K562 (cell line): ENCODE results near the gene FAM53A. TPM values are rescaled to one million over a fixed set of nuclear protein-coding genes. Genes with fewer than 3 reads are reported as not detected.

ENCODE experiments used
- BRD4 ChIP-seq: fragments of 200-600 bp; sonication (generic); IDR thresholded peaks from 2 replicates; pipeline ENCODE4 v1.6.1; 2017; ENCODE audit warnings: inconsistent platforms
- CTBP1 ChIP-seq: fragments of 450-650 bp; IDR thresholded peaks from 2 replicates; pipeline ENCODE4 v1.6.1; 2016; ENCODE audit warnings: borderline replicate concordance
- E2F3 ChIP-seq: fragments of 250-450 bp; sonication (Bioruptor Pico); IDR thresholded peaks from 2 replicates; pipeline ENCODE4 v1.4.0; 2020; ENCODE audit warnings: mild to moderate bottlenecking
- KDM2B ChIP-seq: fragments of 250-450 bp; sonication (Bioruptor Pico); IDR thresholded peaks from 2 replicates; pipeline ENCODE4 v1.8.0; 2021; ENCODE audit warnings: mild to moderate bottlenecking, moderate library complexity
- KLF13 ChIP-seq: fragments of 450-650 bp; IDR thresholded peaks from 2 replicates; pipeline ENCODE4 v1.6.1; 2016; ENCODE audit warnings: missing genetic modification characterization, low read depth, mild to moderate bottlenecking, missing compliant biosample characterization, moderate library complexity, borderline replicate concordance
- LARP7 ChIP-seq: fragments of 450-650 bp; IDR thresholded peaks from 2 replicates; pipeline ENCODE4 v1.6.1; 2016
- NFIC ChIP-seq: fragments of 450-650 bp; IDR thresholded peaks from 2 replicates; pipeline ENCODE4 v1.6.1; 2017; ENCODE audit warnings: mild to moderate bottlenecking, inconsistent platforms
- NR2F6 ChIP-seq: fragments of 450-650 bp; formaldehyde crosslinking; IDR thresholded peaks from 2 replicates; pipeline ENCODE4 v1.4.0; 2020; ENCODE audit warnings: mild to moderate bottlenecking
- POLR2AphosphoS5 ChIP-seq: IDR thresholded peaks from 2 replicates; pipeline ENCODE4 v1.6.1; 2011; ENCODE audit warnings: mild to moderate bottlenecking, low read depth, low read length, moderate library complexity; ENCODE audit not compliant: control insufficient read depth, insufficient read depth
- POLR3A ChIP-seq: IDR thresholded peaks from 2 replicates; pipeline ENCODE4 v1.6.1; 2011; ENCODE audit warnings: borderline replicate concordance, mild to moderate bottlenecking, moderate library complexity; ENCODE audit not compliant: insufficient read length, insufficient read depth; ENCODE audit errors: extremely low read depth
- RBFOX2 ChIP-seq: fragments of 200-400 bp; formaldehyde crosslinking; IDR thresholded peaks from 2 replicates; pipeline ENCODE4 v1.6.1; 2017; ENCODE audit warnings: low read depth, mild to moderate bottlenecking, low read length, moderate library complexity
- XRCC3 ChIP-seq: fragments of 450-650 bp; IDR thresholded peaks from 2 replicates; pipeline ENCODE4 v1.6.1; 2017; ENCODE audit warnings: mild to moderate bottlenecking, moderate library complexity
- ZC3H4 ChIP-seq: sonication (generic); formaldehyde crosslinking; IDR thresholded peaks from 2 replicates; pipeline ENCODE4 v1.9.0; 2021; ENCODE audit warnings: missing genetic modification reagents, borderline replicate concordance
- ZNF436 ChIP-seq: fragments of 250-450, 450-650 bp; sonication (Bioruptor Pico); formaldehyde crosslinking; IDR thresholded peaks from 2 replicates; pipeline ENCODE4 v1.7.0; 2020; ENCODE audit warnings: mild to moderate bottlenecking
- ZNF699 ChIP-seq: fragments of 250-450 bp; sonication (Bioruptor Pico); IDR thresholded peaks from 2 replicates; pipeline ENCODE4 v1.8.0; 2021; ENCODE audit warnings: mild to moderate bottlenecking, moderate library complexity; ENCODE audit not compliant: insufficient replicate concordance
- ZNF76 ChIP-seq: fragments of 250-450 bp; sonication (Bioruptor Pico); IDR thresholded peaks from 2 replicates; pipeline ENCODE4 v1.4.0; 2020; ENCODE audit warnings: mild to moderate bottlenecking, moderate library complexity, borderline replicate concordance
- polyA plus RNA-seq, 8 experiments: library from polyadenylated mRNA; depleted of rRNA in 4 of 8; stranded (reverse) in 5 of 8; unstranded in 3 of 8; fragments of >200 nt; fragmentation: Nextera tagmentation in 2 of 8; fragmentation: Illumina TruSeq in 1 of 8; extraction: Ambion mirVana in 2 of 8; extraction: Trizol in 1 of 8; gene quantifications; 2 replicates each; pipeline versions ENCODE4 v1.2.1 to v1.2.3, GENCODE V29; 2011 to 2014; ENCODE audit warnings: inconsistent platforms in 1 of 8, missing spikeins in 1 of 8
- total RNA-seq, 7 experiments: library from RNA; depleted of rRNA in 6 of 7; stranded (reverse); fragments of >200 nt in 6 of 7; fragmentation: Illumina TruSeq in 2 of 7; extraction: Trizol in 2 of 7; gene quantifications; 2 replicates each; pipeline versions ENCODE4 v1.2.1 to v1.2.3, GENCODE V29; 2011 to 2021; ENCODE audit warnings: low replicate concordance in 1 of 7
- TF ChIP-seq, protein P1 (sequence below), 3 experiments: fragments of 200-800 bp in 1 of 3; sonication (Bioruptor generic) in 1 of 3; sonication (generic) in 1 of 3; formaldehyde crosslinking in 1 of 3; IDR thresholded peaks; 2 replicates each; pipeline versions ENCODE4 v1.6.1 to v1.8.0; 2016 to 2022; ENCODE audit warnings: mild to moderate bottlenecking in 2 of 3, missing compliant biosample characterization in 2 of 3, missing genetic modification characterization in 2 of 3, missing genetic modification reagents in 1 of 3
- TF ChIP-seq, protein P2 (sequence below): fragments of 250-450 bp; sonication (Bioruptor Pico); IDR thresholded peaks from 2 replicates; pipeline ENCODE4 v1.4.0; 2020; ENCODE audit warnings: mild to moderate bottlenecking, moderate library complexity, borderline replicate concordance
- TF ChIP-seq, protein P3 (sequence below): sonication (generic); formaldehyde crosslinking; IDR thresholded peaks from 2 replicates; pipeline ENCODE4 v1.8.0; 2023; ENCODE audit warnings: mild to moderate bottlenecking, missing genetic modification reagents
- TF ChIP-seq, protein P4 (sequence below): sonication (generic); formaldehyde crosslinking; IDR thresholded peaks from 2 replicates; pipeline ENCODE4 v1.8.0; 2022; ENCODE audit warnings: mild to moderate bottlenecking, missing genetic modification reagents

The FAM53A gene
- total and polyA plus RNA-seq, 9 of the 15 experiments (the other 6 are each of a cell fraction or from before 2014, with no cell fraction given) = 0.53 to 2.7 (median 1.4) TPM; not detected in 2

DNA sequence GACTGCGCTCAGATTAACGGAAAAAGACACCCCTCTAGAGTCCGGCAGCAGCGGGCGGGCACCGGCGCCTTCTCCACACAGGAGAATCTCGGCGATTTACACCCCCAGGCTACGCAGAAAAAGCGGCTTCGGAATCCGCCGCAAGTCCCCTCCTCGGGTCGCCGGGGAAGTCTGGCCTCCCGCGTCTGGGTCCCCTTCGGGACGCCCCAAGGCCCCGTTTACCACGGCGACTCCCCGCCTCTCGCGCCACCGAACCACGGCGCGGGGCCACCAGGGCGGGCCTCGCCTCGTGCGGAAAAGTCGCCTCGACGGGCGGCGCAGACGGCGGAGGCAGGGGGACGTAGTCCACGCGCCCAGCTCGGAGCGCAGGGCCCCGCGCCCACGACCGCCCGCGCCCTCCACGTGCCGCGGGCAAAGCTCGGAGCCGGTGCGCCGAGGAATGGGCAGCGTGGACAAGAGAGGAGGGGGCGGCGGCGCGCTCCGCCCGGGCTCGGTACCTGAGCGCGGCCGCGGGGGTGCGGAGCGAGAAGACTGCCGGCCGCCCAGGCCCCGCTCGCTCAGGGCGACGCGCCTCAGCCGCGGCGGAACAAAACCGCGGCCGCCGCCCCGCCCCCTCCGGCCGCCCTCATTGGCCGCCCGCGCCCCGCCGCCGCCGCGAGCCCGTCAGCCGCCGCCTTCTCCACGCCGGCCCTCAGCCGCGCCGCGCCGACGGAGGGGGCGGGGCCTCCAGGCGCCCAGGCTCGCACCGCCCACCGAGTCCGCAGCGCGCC, at the start of gene FAM53A (continued):
- TF ChIP-seq POLR2AphosphoS5 (peak; percentile 40; the same call in 1 of the 2 replicates), NFIC (peak; percentile 80), ZNF699 (CRISPR knock-in tag) (no peak), ZNF436 (CRISPR knock-in tag) (no peak), XRCC3 (no peak), NR2F6 (no peak), CTBP1 (peak; percentile 99), KDM2B (CRISPR knock-in tag) (no peak; the same call in 1 of the 2 replicates), RBFOX2 (peak; percentile 83), LARP7 (no peak), E2F3 (CRISPR knock-in tag) (peak; percentile 75), KLF13 (peak; percentile 51; the same call in 1 of the 2 replicates), ZNF76 (0 out of 2 replicates have a peak, but pooled peaks have one; percentile 45), ZC3H4 (CRISPR knock-in tag) (peak; percentile 53; the same call in 1 of the 2 replicates), POLR3A (no peak), BRD4 (no peak)
- TF ChIP-seq, protein P1, sequence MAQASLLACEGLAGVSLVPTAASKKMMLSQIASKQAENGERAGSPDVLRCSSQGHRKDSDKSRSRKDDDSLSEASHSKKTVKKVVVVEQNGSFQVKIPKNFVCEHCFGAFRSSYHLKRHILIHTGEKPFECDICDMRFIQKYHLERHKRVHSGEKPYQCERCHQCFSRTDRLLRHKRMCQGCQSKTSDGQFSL (CRISPR knock-in tag; IDR thresholded peaks at IDR 0.05) = peak; percentile 81
- TF ChIP-seq, protein P1 (tag; IDR thresholded peaks at IDR 0.05) = no peak
- TF ChIP-seq, protein P2, sequence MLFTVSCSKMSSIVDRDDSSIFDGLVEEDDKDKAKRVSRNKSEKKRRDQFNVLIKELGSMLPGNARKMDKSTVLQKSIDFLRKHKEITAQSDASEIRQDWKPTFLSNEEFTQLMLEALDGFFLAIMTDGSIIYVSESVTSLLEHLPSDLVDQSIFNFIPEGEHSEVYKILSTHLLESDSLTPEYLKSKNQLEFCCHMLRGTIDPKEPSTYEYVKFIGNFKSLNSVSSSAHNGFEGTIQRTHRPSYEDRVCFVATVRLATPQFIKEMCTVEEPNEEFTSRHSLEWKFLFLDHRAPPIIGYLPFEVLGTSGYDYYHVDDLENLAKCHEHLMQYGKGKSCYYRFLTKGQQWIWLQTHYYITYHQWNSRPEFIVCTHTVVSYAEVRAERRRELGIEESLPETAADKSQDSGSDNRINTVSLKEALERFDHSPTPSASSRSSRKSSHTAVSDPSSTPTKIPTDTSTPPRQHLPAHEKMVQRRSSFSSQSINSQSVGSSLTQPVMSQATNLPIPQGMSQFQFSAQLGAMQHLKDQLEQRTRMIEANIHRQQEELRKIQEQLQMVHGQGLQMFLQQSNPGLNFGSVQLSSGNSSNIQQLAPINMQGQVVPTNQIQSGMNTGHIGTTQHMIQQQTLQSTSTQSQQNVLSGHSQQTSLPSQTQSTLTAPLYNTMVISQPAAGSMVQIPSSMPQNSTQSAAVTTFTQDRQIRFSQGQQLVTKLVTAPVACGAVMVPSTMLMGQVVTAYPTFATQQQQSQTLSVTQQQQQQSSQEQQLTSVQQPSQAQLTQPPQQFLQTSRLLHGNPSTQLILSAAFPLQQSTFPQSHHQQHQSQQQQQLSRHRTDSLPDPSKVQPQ = no peak
- TF ChIP-seq, protein P3, sequence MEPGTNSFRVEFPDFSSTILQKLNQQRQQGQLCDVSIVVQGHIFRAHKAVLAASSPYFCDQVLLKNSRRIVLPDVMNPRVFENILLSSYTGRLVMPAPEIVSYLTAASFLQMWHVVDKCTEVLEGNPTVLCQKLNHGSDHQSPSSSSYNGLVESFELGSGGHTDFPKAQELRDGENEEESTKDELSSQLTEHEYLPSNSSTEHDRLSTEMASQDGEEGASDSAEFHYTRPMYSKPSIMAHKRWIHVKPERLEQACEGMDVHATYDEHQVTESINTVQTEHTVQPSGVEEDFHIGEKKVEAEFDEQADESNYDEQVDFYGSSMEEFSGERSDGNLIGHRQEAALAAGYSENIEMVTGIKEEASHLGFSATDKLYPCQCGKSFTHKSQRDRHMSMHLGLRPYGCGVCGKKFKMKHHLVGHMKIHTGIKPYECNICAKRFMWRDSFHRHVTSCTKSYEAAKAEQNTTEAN = peak; percentile 73; the same call in 1 of the 2 replicates
- TF ChIP-seq, protein P4, sequence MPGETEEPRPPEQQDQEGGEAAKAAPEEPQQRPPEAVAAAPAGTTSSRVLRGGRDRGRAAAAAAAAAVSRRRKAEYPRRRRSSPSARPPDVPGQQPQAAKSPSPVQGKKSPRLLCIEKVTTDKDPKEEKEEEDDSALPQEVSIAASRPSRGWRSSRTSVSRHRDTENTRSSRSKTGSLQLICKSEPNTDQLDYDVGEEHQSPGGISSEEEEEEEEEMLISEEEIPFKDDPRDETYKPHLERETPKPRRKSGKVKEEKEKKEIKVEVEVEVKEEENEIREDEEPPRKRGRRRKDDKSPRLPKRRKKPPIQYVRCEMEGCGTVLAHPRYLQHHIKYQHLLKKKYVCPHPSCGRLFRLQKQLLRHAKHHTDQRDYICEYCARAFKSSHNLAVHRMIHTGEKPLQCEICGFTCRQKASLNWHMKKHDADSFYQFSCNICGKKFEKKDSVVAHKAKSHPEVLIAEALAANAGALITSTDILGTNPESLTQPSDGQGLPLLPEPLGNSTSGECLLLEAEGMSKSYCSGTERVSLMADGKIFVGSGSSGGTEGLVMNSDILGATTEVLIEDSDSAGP (CRISPR knock-in tag) = 0 out of 2 replicates have a peak, but pooled peaks have one; percentile 17
